Central memory CD8-positive, alpha-beta T cell (primary cell): ENCODE measurements around the gene SART1.

ENCODE experiments used
- ATAC-seq: fragments of 150-1000 bp; cut with Tn5 transposase; replicated peaks from 2 replicates; pipeline ENCODE4 v1.10.0; 2022; ENCODE audit warnings: mild to moderate bottlenecking, moderate FRiP score, moderate number of reproducible peaks; ENCODE audit not compliant: poor library complexity, severe bottlenecking; ENCODE audit errors: extremely low read depth
- DNase-seq, 2 donors: peaks; one replicate each; pipeline ENCODE4 v3.0.0; 2021; ENCODE audit warnings: low spot score in 2 of 2
- H3K27ac Mint-ChIP-seq: one replicate; pipeline ENCODE4 v1.8.0; 2022; ENCODE audit warnings: low read depth, mild to moderate bottlenecking, moderate library complexity, mixed read lengths
- H3K27me3 Mint-ChIP-seq: one replicate; pipeline ENCODE4 v1.8.0; 2022; ENCODE audit warnings: mixed read lengths
- H3K36me3 Mint-ChIP-seq: one replicate; pipeline ENCODE4 v1.8.0; 2022; ENCODE audit warnings: mild to moderate bottlenecking, moderate library complexity, mixed read lengths; ENCODE audit not compliant: insufficient read depth
- H3K4me1 Mint-ChIP-seq: one replicate; pipeline ENCODE4 v1.8.0; 2022; ENCODE audit warnings: mixed read lengths
- H3K4me3 Mint-ChIP-seq: one replicate; pipeline ENCODE4 v1.8.0; 2022; ENCODE audit warnings: mild to moderate bottlenecking, moderate library complexity, mixed read lengths
- H3K9me3 Mint-ChIP-seq: one replicate; pipeline ENCODE4 v1.8.0; 2022; ENCODE audit warnings: mixed read lengths

The SART1 gene

GRCh38 chr11:65958774-65959420, 2.6 kb upstream of the SART1 start:
- Mint-ChIP-seq H3K4me1 (peaks cover 28% of the 10 kb centered on the region), H3K27me3 (no peaks in the 10 kb centered on the region), H3K9me3 (no peaks in the 10 kb centered on the region), H3K27ac (no peak overlapping the region), H3K4me3 (no peak overlapping the region), H3K36me3 (peaks cover 10% of the 10 kb centered on the region)
- no peak for DNase-seq
- no peak for ATAC-seq

GRCh38 chr11:65960824-65961266, 689 bp upstream of the SART1 start:
- DNase-seq (no peak), ATAC-seq (no peak)
- H3K27ac Mint-ChIP-seq: peak overlapping the region; percentile 91
- no peaks in the 10 kb centered on the region for H3K27me3 Mint-ChIP-seq
- peaks cover 38% of the 10 kb centered on the region for H3K4me1 Mint-ChIP-seq
- H3K36me3 Mint-ChIP-seq: peaks cover 21% of the 10 kb centered on the region
- no peaks in the 10 kb centered on the region for H3K9me3 Mint-ChIP-seq
- peak overlapping the region; percentile 99 for H3K4me3 Mint-ChIP-seq

- Mint-ChIP-seq H3K4me1 (peaks cover 41% of the 10 kb centered on the region), H3K36me3 (peaks cover 31% of the 10 kb centered on the region), H3K9me3 (no peaks in the 10 kb centered on the region), H3K4me3 (peak overlapping the region; percentile 99), H3K27ac (peak overlapping the region; percentile 91), H3K27me3 (no peaks in the 10 kb centered on the region)
- ATAC-seq: peak; percentile 56
- DNase-seq: no peak
Observed at GRCh38 chr11:65962141-65962564, 619 bp downstream of the SART1 start.

- H3K27ac Mint-ChIP-seq: no peak overlapping the region
- H3K9me3 Mint-ChIP-seq: no peaks in the 10 kb centered on the region
- DNase-seq: no peak
- no peaks in the 10 kb centered on the region for H3K27me3 Mint-ChIP-seq
- H3K4me1 Mint-ChIP-seq: peaks cover 51% of the 10 kb centered on the region
- H3K36me3 Mint-ChIP-seq: peaks cover 48% of the 10 kb centered on the region
- H3K4me3 Mint-ChIP-seq: no peak overlapping the region
- ATAC-seq: no peak
Observed at GRCh38 chr11:65964906-65965305, 3.4 kb downstream of the SART1 start.

GRCh38 chr11:65965986-65966762, 4.6 kb downstream of the SART1 start:
- Mint-ChIP-seq H3K9me3 (no peaks in the 10 kb centered on the region), H3K27me3 (no peaks in the 10 kb centered on the region), H3K4me3 (no peak overlapping the region), H3K27ac (no peak overlapping the region), H3K36me3 (peaks cover 49% of the 10 kb centered on the region), H3K4me1 (peaks cover 48% of the 10 kb centered on the region)
- DNase-seq (no peak), ATAC-seq (no peak)

- ATAC-seq: no peak
Observed at GRCh38 chr11:65967329-65967934, 5.9 kb downstream of the SART1 start.

GRCh38 chr11:65968600-65969482, 7.3 kb downstream of the SART1 start:
- no peak for ATAC-seq
- H3K9me3 Mint-ChIP-seq: no peaks in the 10 kb centered on the region
- H3K4me3 Mint-ChIP-seq: no peak overlapping the region
- peaks cover 24% of the 10 kb centered on the region for H3K4me1 Mint-ChIP-seq
- no peak for DNase-seq
- peaks cover 50% of the 10 kb centered on the region for H3K36me3 Mint-ChIP-seq
- H3K27ac Mint-ChIP-seq: no peak overlapping the region
- no peaks in the 10 kb centered on the region for H3K27me3 Mint-ChIP-seq

More at GRCh38 chr11:65967329-65967934, 5.9 kb downstream of the SART1 start:
- no peak for DNase-seq
- no peak overlapping the region for H3K4me3 Mint-ChIP-seq
- peaks cover 48% of the 10 kb centered on the region for H3K36me3 Mint-ChIP-seq
- no peaks in the 10 kb centered on the region for H3K9me3 Mint-ChIP-seq
- H3K27me3 Mint-ChIP-seq: no peaks in the 10 kb centered on the region
- H3K4me1 Mint-ChIP-seq: peaks cover 38% of the 10 kb centered on the region
- H3K27ac Mint-ChIP-seq: no peak overlapping the region

GRCh38 chr11:65972116-65972515, 10.6 kb downstream of the SART1 start:
- no peak for DNase-seq
- Mint-ChIP-seq H3K4me1 (peaks cover 19% of the 10 kb centered on the region), H3K27me3 (no peaks in the 10 kb centered on the region), H3K27ac (peak overlapping the region; percentile 43), H3K4me3 (no peak overlapping the region), H3K9me3 (no peaks in the 10 kb centered on the region), H3K36me3 (peaks cover 44% of the 10 kb centered on the region)
- no peak for ATAC-seq

GRCh38 chr11:65973439-65974110, 12.0 kb downstream of the SART1 start:
- H3K27ac Mint-ChIP-seq: no peak overlapping the region
- peaks cover 41% of the 10 kb centered on the region for H3K36me3 Mint-ChIP-seq
- DNase-seq (no peak), ATAC-seq (no peak)
- no peaks in the 10 kb centered on the region for H3K9me3 Mint-ChIP-seq
- H3K4me3 Mint-ChIP-seq: no peak overlapping the region
- no peaks in the 10 kb centered on the region for H3K27me3 Mint-ChIP-seq
- peaks cover 13% of the 10 kb centered on the region for H3K4me1 Mint-ChIP-seq

GRCh38 chr11:65975771-65976170, 14.2 kb downstream of the SART1 start:
- DNase-seq: no peak
- H3K27ac Mint-ChIP-seq: no peak overlapping the region
- no peak overlapping the region for H3K4me3 Mint-ChIP-seq
- H3K36me3 Mint-ChIP-seq: peaks cover 36% of the 10 kb centered on the region
- ATAC-seq: no peak
- H3K27me3 Mint-ChIP-seq: no peaks in the 10 kb centered on the region
- H3K4me1 Mint-ChIP-seq: peaks cover 10% of the 10 kb centered on the region
- no peaks in the 10 kb centered on the region for H3K9me3 Mint-ChIP-seq

GRCh38 chr11:65976216-65977176, 15.0 kb downstream of the SART1 start:
- no peak for ATAC-seq
- H3K36me3 Mint-ChIP-seq: peaks cover 36% of the 10 kb centered on the region
- H3K27ac Mint-ChIP-seq: peak overlapping the region; percentile 29

More at GRCh38 chr11:65976216-65977176, 15.0 kb downstream of the SART1 start:
- Mint-ChIP-seq H3K9me3 (no peaks in the 10 kb centered on the region), H3K4me3 (peak overlapping the region; percentile 53), H3K4me1 (peaks cover 10% of the 10 kb centered on the region), H3K27me3 (no peaks in the 10 kb centered on the region)
- DNase-seq: no peak
